Transverse colon (tissue), 4 donors: ENCODE results near the gene TPSAB1. TPM values are rescaled to one million over a fixed set of nuclear protein-coding genes. Genes with fewer than 3 reads are reported as not detected.
"Not testable (repeated sequence)": the region's sequence is repeated elsewhere in the genome, so short reads cannot be mapped to it uniquely, and the experiment has no call there.

Experiments
- DNase-seq: peaks from one replicate; pipeline ENCODE4 v3.0.0-alpha.2; 2019
- H3K27ac ChIP-seq, 4 donors: fragments of 200-600 bp; sonication (generic); 2 replicates each; pipeline ENCODE4 v1.5.1; 2016 to 2018; ENCODE audit warnings: inconsistent platforms in 4 of 4
- H3K27me3 ChIP-seq: fragments of 200-600 bp; sonication (generic); 2 replicates; pipeline ENCODE4 v1.5.1; 2017; ENCODE audit warnings: inconsistent platforms
- H3K36me3 ChIP-seq, 4 donors: fragments of 200-600 bp; sonication (generic); 2 replicates each; pipeline ENCODE4 v1.5.1; 2017 to 2019; ENCODE audit warnings: inconsistent platforms in 4 of 4
- H3K4me1 ChIP-seq, 4 donors: fragments of 200-600 bp; sonication (generic); 2 replicates each; pipeline ENCODE4 v1.5.1; 2017 to 2020; ENCODE audit warnings: inconsistent platforms in 4 of 4
- H3K4me3 ChIP-seq, 4 donors: fragments of 200-600 bp; sonication (generic); 1 replicate in 1 of 4; 2 replicates in 3 of 4; pipeline versions ENCODE4 v1.5.1 to v1.6.1; 2017 to 2019; ENCODE audit warnings: inconsistent platforms in 4 of 4
- H3K9me3 ChIP-seq, 2 donors: fragments of 200-600 bp; sonication (generic); 2 replicates each; pipeline ENCODE4 v1.5.1; 2017 to 2019; ENCODE audit warnings: inconsistent platforms in 2 of 2
- EP300 ChIP-seq: sonication (generic); formaldehyde crosslinking; IDR thresholded peaks from one replicate; pipeline ENCODE4 v1.6.1; 2017; ENCODE audit warnings: antibody characterized with exemption, low read depth
- POLR2A ChIP-seq: fragments of 450-650 bp; IDR thresholded peaks from one replicate; pipeline ENCODE4 v1.6.1; 2016; ENCODE audit warnings: antibody characterized with exemption, mild to moderate bottlenecking, moderate library complexity
- POLR2AphosphoS5 ChIP-seq, 3 donors: sonication (generic); formaldehyde crosslinking; IDR thresholded peaks; one replicate each; pipeline ENCODE4 v1.6.1; 2016; ENCODE audit warnings: antibody characterized with exemption in 3 of 3
- WGBS, 2 donors: methylation state at CpG; one replicate each; pipeline ENCODE4 v1.1.5; 2018; ENCODE audit warnings: low coverage in 1 of 2; 5-methylcytosine and 5-hydroxymethylcytosine counted together
- in situ Hi-C, 4 donors: fragments of 200-750 bp; cut with MboI; loops; one replicate each; pipeline versions ENCODE4 v1.15.0 to v1.15.1; 2017; ENCODE audit warnings: low sequenced_read_pairs in 3 of 4, low pct_ligation_motif_present in 1 of 4, low pct_unique_long_range_greater_than_20kb in 1 of 4
- intact Hi-C: fragments of 100-400 bp; cut with DNase I; formaldehyde crosslinking; loops from one replicate; pipeline ENCODE4 v1.15.1; 2023; ENCODE audit warnings: low total_unique reads
- total RNA-seq, 4 donors: library from RNA; depleted of rRNA; stranded (reverse); fragments of >200 nt; gene quantifications; one replicate each; pipeline ENCODE4 v1.1.0, GENCODE V29; 2016
- TF ChIP-seq, protein P1 (sequence below), 5 experiments: fragments of 200-600 bp in 3 of 5; fragments of 450-650 bp in 2 of 5; sonication (generic) in 3 of 5; IDR thresholded peaks; 1 replicate in 2 of 5; 2 replicates in 3 of 5; pipeline ENCODE4 v1.5.1; 2016 to 2017; ENCODE audit warnings: antibody characterized with exemption in 5 of 5, inconsistent platforms in 3 of 5, mild to moderate bottlenecking in 2 of 5, moderate library complexity in 1 of 5

Gene TPSAB1
- total RNA-seq, result 10 to 100 TPM in 3 of 4 donors, 1 to 10 TPM in 1; 9.4 to 33.7 (median 23.8) TPM

DNA sequence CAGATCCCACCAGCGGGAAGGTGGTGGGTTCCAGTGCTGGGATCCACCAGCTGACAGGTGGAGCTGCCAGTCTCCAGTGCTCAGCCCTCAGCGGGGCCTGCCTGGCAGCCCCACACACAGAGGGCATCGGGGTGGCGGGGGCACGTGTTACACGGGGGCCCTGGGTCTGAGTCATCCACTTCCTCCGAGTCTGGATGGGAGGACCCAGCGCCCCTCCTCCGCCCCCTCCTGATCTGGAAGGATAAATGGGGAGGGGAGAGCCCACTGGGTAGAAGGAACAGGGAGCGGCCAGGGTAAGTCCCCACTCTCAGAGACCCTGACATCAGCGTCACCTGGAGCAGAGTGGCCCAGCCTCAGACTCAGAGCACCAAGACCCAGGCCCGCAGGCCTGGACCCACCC is at the start of gene TPSAB1:
Gene TPSAB1 (plus strand): TSS at position 270 of the 400 bp plus-strand sequence. CDS start 234 bp downstream, outside the sequence.
- in situ Hi-C loops, H3K4me3 ChIP-seq, H3K4me1 ChIP-seq, DNase-seq, H3K27ac ChIP-seq, H3K36me3 ChIP-seq, intact Hi-C loops, H3K9me3 ChIP-seq: not testable (repeated sequence)
- 55% methylated on average over 7 of the region's 12 CpGs; no CpG with 5 or more reads in 1 of the 2 donors for WGBS, 2 donors
- H3K27me3 ChIP-seq, result peaks cover 13% of the 10 kb centered on the region

DNA sequence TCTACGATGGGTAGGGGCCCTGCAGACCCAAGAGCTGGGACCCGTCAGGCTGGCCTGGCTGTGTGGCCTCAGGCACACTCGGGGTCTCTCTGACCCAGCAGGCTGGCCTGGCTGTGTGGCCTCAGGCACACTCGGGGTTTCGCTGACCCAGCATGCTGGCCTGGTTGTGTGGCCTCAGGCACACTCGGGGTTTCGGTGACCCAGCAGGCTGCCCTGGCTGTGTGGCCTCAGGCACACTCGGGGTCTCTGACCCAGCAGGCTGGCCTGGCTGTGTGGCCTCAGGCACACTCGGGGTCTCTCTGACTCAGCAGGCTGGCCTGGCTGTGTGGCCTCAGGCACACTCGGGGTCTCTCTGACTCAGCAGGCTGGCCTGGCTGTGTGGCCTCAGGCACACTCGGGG is 49.7 kb upstream of the TPSAB1 start:
- H3K9me3 ChIP-seq, H3K27ac ChIP-seq, H3K27me3 ChIP-seq, DNase-seq, intact Hi-C loops, H3K4me3 ChIP-seq, H3K36me3 ChIP-seq, in situ Hi-C loops: not testable (repeated sequence)
- 80% methylated on average over 7 of the region's 11 CpGs; no CpG with 5 or more reads in 1 of the 2 donors for WGBS, 2 donors
- peaks cover 0 to 16% (median 6%) of the 10 kb centered on the region in 4 donors for H3K4me1 ChIP-seq

DNA sequence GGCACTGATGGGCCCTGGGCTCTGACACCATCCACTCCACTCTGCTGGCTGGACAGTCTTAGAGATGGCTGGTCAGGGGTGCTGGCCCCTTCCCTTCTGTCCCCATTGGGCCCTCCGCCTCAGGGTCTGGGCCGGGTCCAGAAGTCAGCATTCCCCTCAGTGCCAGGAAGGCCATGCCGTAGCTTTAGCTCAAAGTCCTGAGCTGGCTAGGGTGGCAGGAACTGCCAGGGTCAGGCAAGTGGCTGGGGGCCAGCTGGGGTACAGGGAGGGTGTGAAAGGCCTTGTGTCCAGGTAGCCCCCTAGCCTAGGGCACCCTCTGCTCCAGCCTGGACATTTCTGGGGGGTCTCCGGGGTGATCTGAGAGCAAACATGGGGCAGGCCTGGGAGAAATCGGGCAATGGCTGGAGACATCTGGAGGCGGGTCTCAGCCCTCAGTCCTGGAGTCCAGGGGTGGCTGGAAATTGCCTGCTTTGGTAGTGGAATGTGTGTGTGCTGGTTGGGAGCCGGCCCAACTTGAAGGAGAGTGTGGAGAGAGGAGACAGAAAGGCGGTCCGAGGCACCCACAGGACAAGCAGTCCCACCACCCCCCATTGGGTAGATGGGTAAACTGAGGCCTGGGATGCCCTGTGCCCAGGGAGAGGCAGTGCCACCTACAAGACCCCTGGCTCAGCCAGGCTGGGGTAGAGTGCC is 48.0 kb upstream of the TPSAB1 start:
- no peaks in the 10 kb centered on the region for H3K9me3 ChIP-seq
- H3K27ac ChIP-seq, result peak overlapping the region; percentile 2 to 75 (median 52)
- H3K4me3 ChIP-seq, result no peak overlapping the region
- WGBS, 2 donors, result 61% methylated on average over 7 of the region's 9 CpGs; no CpG with 5 or more reads in 1 of the 2 donors
- intact Hi-C loops, result no loop called here
- in situ Hi-C loops, result no loop called here
- H3K36me3 ChIP-seq, result no peaks in the 10 kb centered on the region
- TF ChIP-seq POLR2AphosphoS5 (IDR thresholded peaks at IDR 0.05), result no peak
- TF ChIP-seq, protein P1, sequence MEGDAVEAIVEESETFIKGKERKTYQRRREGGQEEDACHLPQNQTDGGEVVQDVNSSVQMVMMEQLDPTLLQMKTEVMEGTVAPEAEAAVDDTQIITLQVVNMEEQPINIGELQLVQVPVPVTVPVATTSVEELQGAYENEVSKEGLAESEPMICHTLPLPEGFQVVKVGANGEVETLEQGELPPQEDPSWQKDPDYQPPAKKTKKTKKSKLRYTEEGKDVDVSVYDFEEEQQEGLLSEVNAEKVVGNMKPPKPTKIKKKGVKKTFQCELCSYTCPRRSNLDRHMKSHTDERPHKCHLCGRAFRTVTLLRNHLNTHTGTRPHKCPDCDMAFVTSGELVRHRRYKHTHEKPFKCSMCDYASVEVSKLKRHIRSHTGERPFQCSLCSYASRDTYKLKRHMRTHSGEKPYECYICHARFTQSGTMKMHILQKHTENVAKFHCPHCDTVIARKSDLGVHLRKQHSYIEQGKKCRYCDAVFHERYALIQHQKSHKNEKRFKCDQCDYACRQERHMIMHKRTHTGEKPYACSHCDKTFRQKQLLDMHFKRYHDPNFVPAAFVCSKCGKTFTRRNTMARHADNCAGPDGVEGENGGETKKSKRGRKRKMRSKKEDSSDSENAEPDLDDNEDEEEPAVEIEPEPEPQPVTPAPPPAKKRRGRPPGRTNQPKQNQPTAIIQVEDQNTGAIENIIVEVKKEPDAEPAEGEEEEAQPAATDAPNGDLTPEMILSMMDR (IDR thresholded peaks at IDR 0.05), result no peak
- TF ChIP-seq EP300, result no peak
- no peak for TF ChIP-seq POLR2A
- no peaks in the 10 kb centered on the region for H3K27me3 ChIP-seq
- peaks cover 0 to 16% (median 6%) of the 10 kb centered on the region in 4 donors for H3K4me1 ChIP-seq
- DNase-seq, result no peak

DNA sequence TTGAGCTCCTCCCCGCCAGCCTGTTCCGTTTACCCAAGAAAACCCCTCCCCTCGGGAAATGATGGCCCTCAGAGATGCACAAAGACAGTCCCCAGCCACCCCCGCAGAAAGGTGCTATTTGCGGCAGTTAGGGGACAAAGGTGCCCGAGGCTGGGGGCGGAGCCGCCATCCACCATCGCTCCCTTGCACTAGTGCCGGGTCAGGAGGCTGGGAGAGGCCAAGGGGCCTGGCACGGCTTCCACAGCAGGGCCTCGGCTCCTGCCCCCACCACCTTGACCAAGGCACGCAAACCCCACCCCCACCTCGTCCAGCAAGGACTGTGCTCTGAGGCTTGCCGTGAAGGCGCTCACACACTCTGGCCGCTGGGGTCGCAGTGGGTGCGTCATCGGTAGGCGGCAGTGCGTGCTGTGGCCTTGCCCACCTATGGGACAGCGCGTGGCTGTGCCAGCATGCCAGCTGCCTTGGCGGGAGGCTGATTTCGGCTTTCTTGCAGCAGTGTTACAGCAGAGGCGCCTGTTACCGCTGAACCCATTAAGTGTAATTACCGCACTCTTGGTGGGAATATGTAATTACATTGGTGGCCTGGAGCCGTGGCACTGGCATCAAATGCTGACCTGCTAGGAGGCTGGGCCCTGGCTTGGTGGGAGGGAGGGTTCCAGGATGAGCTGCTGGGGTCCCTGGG is 47.2 kb upstream of the TPSAB1 start:
- WGBS, 2 donors, result 39% methylated on average over 19 of the region's 30 CpGs; no CpG with 5 or more reads in 1 of the 2 donors
- Histone ChIP-seq H3K9me3 (no peaks in the 10 kb centered on the region), H3K27ac (peak overlapping the region in 3 of 4 donors; percentile 42 to 75 (median 61)), H3K27me3 (no peaks in the 10 kb centered on the region), H3K36me3 (no peaks in the 10 kb centered on the region), H3K4me3 (no peak overlapping the region), H3K4me1 (peaks cover 0 to 16% (median 6%) of the 10 kb centered on the region in 4 donors)
- intact Hi-C loops, result no loop called here
- TF ChIP-seq POLR2A (no peak), POLR2AphosphoS5 (IDR thresholded peaks at IDR 0.05) (peak in 1 of 3 donors; percentile 73), EP300 (no peak)
- TF ChIP-seq, protein P1 (IDR thresholded peaks at IDR 0.05), result no peak
- in situ Hi-C loops, result no loop called here
- peak; percentile 24 for DNase-seq
